CD14-positive monocyte (primary cell): ENCODE measurements around the gene EIF4B. TPM values are rescaled to one million over a fixed set of nuclear protein-coding genes. Genes with fewer than 3 reads are reported as not detected.
A peak's percentile ranks its signal among the peaks of the same experiment; 100 is the strongest.

ENCODE experiments used
- DNase-seq, 3 donors: peaks; one replicate each; pipeline ENCODE4 v3.0.0-alpha.2; 2011 to 2022
- H2AFZ ChIP-seq: 2 replicates; pipeline ENCODE4 v1.6.0; 2012; ENCODE audit warnings: mild to moderate bottlenecking, low read depth, low read length, inconsistent platforms; ENCODE audit not compliant: insufficient read depth, poor library complexity, severe bottlenecking
- H3K27ac ChIP-seq, 2 donors: 1 replicate in 1 of 2; 2 replicates in 1 of 2; pipeline ENCODE4 v1.5.1; 2012 to 2013; ENCODE audit warnings: low read length in 2 of 2, control low read depth in 1 of 2, inconsistent platforms in 1 of 2, low read depth in 1 of 2, mild to moderate bottlenecking in 1 of 2
- H3K27me3 ChIP-seq, 2 donors: one replicate each; pipeline versions ENCODE4 v1.6.0 to v1.6.1; 2011 to 2013; ENCODE audit warnings: low read length in 2 of 2; ENCODE audit not compliant: control insufficient read depth in 2 of 2, insufficient read depth in 2 of 2
- H3K36me3 ChIP-seq, 2 donors: replicated peaks in 1 of 2; 1 replicate in 1 of 2; 2 replicates in 1 of 2; pipeline versions ENCODE4 v1.5.1 to v1.6.1; 2012 to 2013; ENCODE audit warnings: low read length in 2 of 2, control low read depth in 1 of 2, inconsistent platforms in 1 of 2, mild to moderate bottlenecking in 1 of 2; ENCODE audit not compliant: insufficient read depth in 2 of 2, control insufficient read depth in 1 of 2
- H3K4me1 ChIP-seq, 2 donors: 1 replicate in 1 of 2; 2 replicates in 1 of 2; pipeline versions ENCODE4 v1.5.1 to v1.6.1; 2012 to 2013; ENCODE audit warnings: low read length in 2 of 2, control low read depth in 1 of 2, inconsistent platforms in 1 of 2, mild to moderate bottlenecking in 1 of 2, moderate library complexity in 1 of 2; ENCODE audit not compliant: insufficient read depth in 2 of 2, control insufficient read depth in 1 of 2
- H3K4me2 ChIP-seq: replicated peaks from 2 replicates; pipeline ENCODE3; 2012; ENCODE audit warnings: low read length, moderate library complexity, mild to moderate bottlenecking; ENCODE audit not compliant: poor library complexity, severe bottlenecking; ENCODE audit errors: extremely low read depth
- H3K4me3 ChIP-seq, 3 experiments: fragments of 200-600 bp in 1 of 3; sonication (generic) in 1 of 3; replicated peaks in 1 of 3; 1 replicate in 2 of 3; 2 replicates in 1 of 3; pipeline ENCODE4 v1.5.1; 2011 to 2013; ENCODE audit warnings: low read length in 3 of 3, mild to moderate bottlenecking in 3 of 3, control low read depth in 2 of 3, low read depth in 2 of 3, inconsistent platforms in 1 of 3, moderate library complexity in 1 of 3
- H3K79me2 ChIP-seq: 2 replicates; pipeline ENCODE4 v1.6.0; 2012; ENCODE audit warnings: mild to moderate bottlenecking, control low read depth, inconsistent platforms, low read length, moderate library complexity; ENCODE audit not compliant: insufficient read depth
- H3K9ac ChIP-seq: 2 replicates; pipeline ENCODE4 v1.6.0; 2017; ENCODE audit warnings: low read length, mild to moderate bottlenecking; ENCODE audit not compliant: insufficient read depth, poor library complexity, severe bottlenecking
- H3K9me3 ChIP-seq, 2 donors: replicated peaks in 1 of 2; 1 replicate in 1 of 2; 2 replicates in 1 of 2; pipeline versions ENCODE4 v1.5.1 to v1.6.1; 2012 to 2013; ENCODE audit warnings: low read length in 2 of 2, control low read depth in 1 of 2; ENCODE audit not compliant: control insufficient read depth in 1 of 2, insufficient read depth in 1 of 2
- H4K20me1 ChIP-seq: 2 replicates; pipeline ENCODE4 v1.6.0; 2012; ENCODE audit warnings: mild to moderate bottlenecking, low read length, control low read depth, moderate library complexity; ENCODE audit not compliant: insufficient read depth
- H3K27ac Mint-ChIP-seq, 7 donors: one replicate each; pipeline ENCODE4 v1.8.0; 2020; ENCODE audit warnings: mild to moderate bottlenecking in 7 of 7, mixed read lengths in 7 of 7, moderate library complexity in 6 of 7, inconsistent platforms in 2 of 7
- H3K27me3 Mint-ChIP-seq, 3 donors: one replicate each; pipeline ENCODE4 v1.8.0; 2021 to 2022; ENCODE audit warnings: low read depth in 3 of 3, mild to moderate bottlenecking in 3 of 3, mixed read lengths in 3 of 3, moderate library complexity in 3 of 3, inconsistent platforms in 1 of 3
- H3K36me3 Mint-ChIP-seq, 2 donors: one replicate each; pipeline ENCODE4 v1.8.0; 2020; ENCODE audit warnings: mixed read lengths in 2 of 2, inconsistent platforms in 1 of 2, mild to moderate bottlenecking in 1 of 2
- H3K4me1 Mint-ChIP-seq: one replicate; pipeline ENCODE4 v1.8.0; 2020; ENCODE audit warnings: mild to moderate bottlenecking, mixed read lengths
- H3K4me3 Mint-ChIP-seq, 2 donors: one replicate each; pipeline ENCODE4 v1.8.0; 2020; ENCODE audit warnings: mild to moderate bottlenecking in 2 of 2, mixed read lengths in 2 of 2, moderate library complexity in 1 of 2
- H3K9me3 Mint-ChIP-seq, 7 donors: one replicate each; pipeline ENCODE4 v1.8.0; 2020 to 2022; ENCODE audit warnings: mixed read lengths in 7 of 7, mild to moderate bottlenecking in 6 of 7, moderate library complexity in 6 of 7, inconsistent platforms in 2 of 7
- WGBS: methylation state at CpG from one replicate; pipeline ENCODE4 v1.1.5; 2013; ENCODE audit warnings: missing lambda C conversion rate; ENCODE audit not compliant: insufficient coverage; 5-methylcytosine and 5-hydroxymethylcytosine counted together
- intact Hi-C, 2 donors: fragments of 100-400 bp; cut with micrococcal nuclease; formaldehyde crosslinking; loops; one replicate each; pipeline versions ENCODE4 v1.15.0 to v1.15.1; 2023
- polyA plus RNA-seq, 3 donors: library from polyadenylated mRNA; depleted of rRNA in 1 of 3; unstranded in 2 of 3; stranded (reverse) in 1 of 3; fragments of 300-500 nt in 2 of 3; fragments of >200 nt in 1 of 3; fragmentation: Illumina TruSeq in 2 of 3; gene quantifications; 1 replicate in 2 of 3; 2 replicates in 1 of 3; pipeline ENCODE4 v1.2.3, GENCODE V29; 2012 to 2021
- TF ChIP-seq, protein P1 (sequence below): fragments of 200-600 bp; IDR thresholded peaks from one replicate; pipeline ENCODE4 v1.8.0; 2022; ENCODE audit warnings: antibody characterized with exemption, mild to moderate bottlenecking

EIF4B gene
- polyA plus RNA-seq, 3 donors, result 41.2 to 185 (median 58.6) TPM

DNA sequence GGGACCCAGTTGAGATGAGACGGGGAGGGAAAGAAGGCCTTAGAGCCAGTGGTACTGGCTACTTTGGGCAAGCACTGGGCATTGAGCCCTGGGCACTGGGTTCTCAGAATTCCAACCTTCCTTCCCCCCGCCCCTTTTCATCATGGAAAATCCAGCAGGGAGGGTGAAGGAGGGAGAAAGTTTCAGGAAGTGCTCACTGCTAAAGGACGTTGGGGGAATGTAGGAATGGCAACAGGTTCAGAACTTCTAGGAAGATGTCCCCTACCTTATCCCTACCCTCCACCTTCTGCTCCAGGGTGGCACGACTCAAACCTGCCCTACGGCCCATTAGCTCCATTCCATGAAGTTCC, 39.4 kb downstream of the EIF4B start:
- Histone ChIP-seq H3K27me3 (peaks cover 0 to 18% of the 10 kb centered on the region in 2 donors), H3K27ac (no peak overlapping the region), H3K36me3 (peaks cover 5 to 10% of the 10 kb centered on the region in 2 donors), H3K9ac (no peak overlapping the region), H3K4me2 (no peak overlapping the region), H2AFZ (no peak overlapping the region), H3K4me3 (peak overlapping the region in 1 of 3 experiments; percentile 89), H3K9me3 (no peaks in the 10 kb centered on the region), H3K4me1 (peaks cover 12 to 16% of the 10 kb centered on the region in 2 donors), H3K79me2 (no peaks in the 10 kb centered on the region), H4K20me1 (no peaks in the 10 kb centered on the region)
- Mint-ChIP-seq H3K4me3 (peak overlapping the region in 1 of 2 donors; percentile 100), H3K36me3 (peaks cover 10 to 18% of the 10 kb centered on the region in 2 donors), H3K27me3 (peaks cover 25 to 41% (median 25%) of the 10 kb centered on the region in 3 donors), H3K9me3 (peaks cover 0 to 7% (median 0%) of the 10 kb centered on the region in 7 donors), H3K4me1 (peaks cover 12% of the 10 kb centered on the region), H3K27ac (no peak overlapping the region)
- TF ChIP-seq, protein P1, sequence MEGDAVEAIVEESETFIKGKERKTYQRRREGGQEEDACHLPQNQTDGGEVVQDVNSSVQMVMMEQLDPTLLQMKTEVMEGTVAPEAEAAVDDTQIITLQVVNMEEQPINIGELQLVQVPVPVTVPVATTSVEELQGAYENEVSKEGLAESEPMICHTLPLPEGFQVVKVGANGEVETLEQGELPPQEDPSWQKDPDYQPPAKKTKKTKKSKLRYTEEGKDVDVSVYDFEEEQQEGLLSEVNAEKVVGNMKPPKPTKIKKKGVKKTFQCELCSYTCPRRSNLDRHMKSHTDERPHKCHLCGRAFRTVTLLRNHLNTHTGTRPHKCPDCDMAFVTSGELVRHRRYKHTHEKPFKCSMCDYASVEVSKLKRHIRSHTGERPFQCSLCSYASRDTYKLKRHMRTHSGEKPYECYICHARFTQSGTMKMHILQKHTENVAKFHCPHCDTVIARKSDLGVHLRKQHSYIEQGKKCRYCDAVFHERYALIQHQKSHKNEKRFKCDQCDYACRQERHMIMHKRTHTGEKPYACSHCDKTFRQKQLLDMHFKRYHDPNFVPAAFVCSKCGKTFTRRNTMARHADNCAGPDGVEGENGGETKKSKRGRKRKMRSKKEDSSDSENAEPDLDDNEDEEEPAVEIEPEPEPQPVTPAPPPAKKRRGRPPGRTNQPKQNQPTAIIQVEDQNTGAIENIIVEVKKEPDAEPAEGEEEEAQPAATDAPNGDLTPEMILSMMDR, result no peak
- no CpG with 5 or more reads among the region's 5 CpGs for WGBS
- intact Hi-C loops, result loop anchor here in 1 of 2 donors (10.0 kb wide), 1 partner anchor 49 kb away; the partner anchor contains the start of gene IGFBP6
- DNase-seq, result no peak

DNA sequence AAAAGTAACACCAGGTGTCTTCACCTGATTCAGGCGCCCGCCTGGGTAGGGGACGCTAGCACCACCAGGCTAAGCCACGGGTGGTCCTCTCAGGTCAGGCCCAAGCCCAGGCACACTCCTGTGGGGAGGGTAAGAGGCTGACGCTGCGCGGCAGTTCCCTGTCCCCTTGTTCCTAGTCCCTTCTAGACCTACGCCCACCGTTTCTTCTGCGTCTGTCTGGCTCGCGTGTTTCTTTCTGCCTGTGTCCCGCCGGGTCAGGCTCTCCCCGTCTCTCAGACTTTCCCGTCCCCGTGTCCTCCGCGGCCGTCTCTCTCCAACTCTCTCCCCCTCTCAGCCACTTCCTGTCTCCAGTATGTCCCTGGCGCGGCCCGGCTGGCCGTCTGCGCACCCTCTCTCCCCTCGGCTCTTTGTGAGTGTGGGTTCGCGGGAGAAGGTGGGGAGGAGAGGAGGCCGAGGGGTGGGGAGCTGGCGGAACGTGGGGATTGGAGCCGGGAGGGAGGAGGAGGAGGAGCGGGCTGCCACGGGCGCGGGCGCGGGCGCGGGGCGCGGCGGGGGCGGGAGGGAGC, 40.5 kb downstream of the EIF4B start:
- peak overlapping the region in 6 of 7 donors; percentile 58 to 74 (median 66) for H3K27ac Mint-ChIP-seq
- peaks cover 12 to 16% of the 10 kb centered on the region in 2 donors for H3K4me1 ChIP-seq
- H3K4me1 Mint-ChIP-seq, result peaks cover 15% of the 10 kb centered on the region
- H3K36me3 Mint-ChIP-seq, result peaks cover 5 to 12% of the 10 kb centered on the region in 2 donors
- peak overlapping the region; percentile 99 to 100 for H3K4me3 Mint-ChIP-seq
- H3K27ac ChIP-seq, result peak overlapping the region in 1 of 2 donors; percentile 14
- H2AFZ ChIP-seq, result peak overlapping the region; percentile 92
- peaks cover 25 to 41% (median 25%) of the 10 kb centered on the region in 3 donors for H3K27me3 Mint-ChIP-seq
- peak overlapping the region; percentile 34 for H3K9ac ChIP-seq
- TF ChIP-seq, protein P1, result no peak
- no peaks in the 10 kb centered on the region for H4K20me1 ChIP-seq
- peaks cover 0 to 18% of the 10 kb centered on the region in 2 donors for H3K27me3 ChIP-seq
- no peaks in the 10 kb centered on the region for H3K79me2 ChIP-seq
- no peaks in the 10 kb centered on the region for H3K36me3 ChIP-seq
- peaks cover 0 to 7% (median 0%) of the 10 kb centered on the region in 7 donors for H3K9me3 Mint-ChIP-seq
- DNase-seq, result peak; percentile 19 to 54 (median 42)
- H3K4me2 ChIP-seq, result peak overlapping the region; percentile 99
- intact Hi-C loops, result loop anchor here in 1 of 2 donors (10.0 kb wide), 1 partner anchor 48 kb away; the partner anchor contains the start of gene IGFBP6
- no peaks in the 10 kb centered on the region for H3K9me3 ChIP-seq
- 0% methylated on average over 25 of the region's 44 CpGs for WGBS
- H3K4me3 ChIP-seq, result peak overlapping the region; percentile 50 to 89 (median 69)
